Effector CD8-positive, alpha-beta T cell (primary cell): ENCODE results near the gene PDE3B.
A peak's percentile ranks its signal among the peaks of the same experiment; 100 is the strongest.
"Not testable (repeated sequence)": the region's sequence is repeated elsewhere in the genome, so short reads cannot be mapped to it uniquely, and the experiment has no call there.

ENCODE experiments used
- DNase-seq: peaks from one replicate; lab custom pipeline; 2025; lab: John Stamatoyannopoulos, UW
- total RNA-seq, 4 experiments: gene quantifications; one replicate each; lab custom pipeline; 2026; lab: John Stamatoyannopoulos, UW

PDE3B gene
- total RNA-seq, result 164 to 680 (median 354) reads per million in 4 experiments

GRCh38 chr11:14643697-14644225 is at the start of gene PDE3B:
TSS of gene PDE3B (plus strand) at chr11:14643804. CDS start at chr11:14644076, 272 bp downstream.
- peak; percentile 58 for DNase-seq

- not testable (repeated sequence) for DNase-seq
Measured at GRCh38 chr11:14595261-14595660, 48.3 kb upstream of the PDE3B start.

DNA sequence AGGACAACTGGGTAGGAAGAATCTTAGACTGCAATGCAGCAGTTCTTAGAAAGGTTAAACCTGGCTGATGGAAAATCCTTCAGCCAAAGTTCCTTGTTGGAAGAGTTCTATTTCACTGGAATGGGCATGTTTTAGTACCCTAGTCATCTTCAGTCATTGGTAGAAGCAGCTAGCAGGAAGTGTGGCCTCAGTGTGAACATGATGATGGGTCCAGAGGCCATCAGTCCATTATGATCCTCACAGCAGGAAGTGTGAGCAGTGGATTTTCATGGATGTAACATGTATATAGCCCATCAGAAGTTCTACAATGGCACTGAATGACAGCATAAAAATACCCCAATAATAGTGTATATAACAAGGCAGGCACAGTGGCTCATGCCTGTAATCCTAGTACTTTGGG is 35.9 kb upstream of the PDE3B start:
- no peak for DNase-seq

GRCh38 chr11:14609902-14610301 is 33.7 kb upstream of the PDE3B start:
- no peak for DNase-seq

GRCh38 chr11:14611939-14612338 is 31.7 kb upstream of the PDE3B start:
- DNase-seq, result no peak

DNA sequence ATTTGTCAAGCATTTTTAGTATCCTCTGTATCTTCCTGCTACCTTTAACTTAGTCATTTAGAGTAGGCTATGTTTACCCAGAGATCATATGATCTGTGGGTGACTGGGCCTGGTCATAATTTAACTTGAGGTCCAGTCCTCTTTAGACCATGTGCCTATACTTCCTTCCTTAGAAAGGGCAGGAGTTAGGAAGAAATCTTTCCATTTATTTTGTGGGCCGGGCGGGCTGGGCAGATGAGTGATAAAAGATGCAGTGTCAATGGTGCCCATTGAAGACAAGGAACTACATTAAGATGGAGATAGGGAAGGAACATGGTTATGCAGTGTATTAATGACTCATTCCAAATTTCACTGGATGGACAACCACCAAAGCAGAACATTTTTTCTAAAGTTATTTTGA is 30.9 kb upstream of the PDE3B start:
- no peak for DNase-seq

- DNase-seq, result no peak
Measured at GRCh38 chr11:14614091-14614622, 29.4 kb upstream of the PDE3B start.

GRCh38 chr11:14617241-14618027 is 26.2 kb upstream of the PDE3B start:
- DNase-seq, result no peak

GRCh38 chr11:14618060-14618459 is 25.5 kb upstream of the PDE3B start:
- no peak for DNase-seq

DNA sequence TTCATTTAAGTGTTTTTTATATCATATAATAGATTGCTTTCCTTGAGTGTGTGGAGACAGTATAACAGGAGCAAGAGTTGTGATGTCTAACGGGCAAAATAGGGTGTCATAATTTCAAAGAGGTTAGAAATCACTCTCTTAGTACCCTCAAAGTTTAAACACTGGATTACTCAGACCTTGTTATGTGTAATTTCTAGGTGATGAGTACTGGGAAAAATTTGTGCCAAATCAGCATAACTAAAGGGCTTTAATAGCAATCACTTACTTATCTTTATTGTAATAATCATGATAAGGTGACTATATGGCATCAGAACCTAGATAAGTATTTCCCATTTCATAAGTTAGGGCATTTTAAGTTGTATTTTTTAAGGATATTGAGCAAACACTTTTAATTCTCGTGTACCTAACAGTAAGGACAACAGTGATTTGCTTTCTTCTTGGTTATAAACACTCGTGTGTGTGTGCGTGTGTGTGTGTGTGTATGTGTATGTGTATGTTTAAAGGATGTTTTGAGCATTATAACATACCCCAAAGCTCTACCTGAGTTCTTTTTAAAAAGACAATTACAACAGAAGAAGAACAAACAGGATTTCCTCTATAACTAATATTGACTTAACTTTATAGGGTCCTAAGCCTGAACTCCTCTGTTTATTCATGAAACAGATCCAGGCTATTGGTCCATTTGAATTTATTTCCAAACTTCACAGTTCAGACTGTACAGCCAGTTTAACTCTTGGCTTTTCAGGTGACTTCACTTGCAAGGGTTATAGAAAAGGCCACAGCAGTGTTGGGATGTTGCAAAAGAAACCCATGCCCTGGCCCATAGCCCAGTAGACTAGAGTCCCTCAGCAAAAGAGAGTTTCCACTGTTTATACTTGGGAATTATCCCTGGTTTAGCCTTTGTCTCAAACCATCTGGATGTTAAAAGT is 23.7 kb upstream of the PDE3B start:
- DNase-seq, result no peak

DNA sequence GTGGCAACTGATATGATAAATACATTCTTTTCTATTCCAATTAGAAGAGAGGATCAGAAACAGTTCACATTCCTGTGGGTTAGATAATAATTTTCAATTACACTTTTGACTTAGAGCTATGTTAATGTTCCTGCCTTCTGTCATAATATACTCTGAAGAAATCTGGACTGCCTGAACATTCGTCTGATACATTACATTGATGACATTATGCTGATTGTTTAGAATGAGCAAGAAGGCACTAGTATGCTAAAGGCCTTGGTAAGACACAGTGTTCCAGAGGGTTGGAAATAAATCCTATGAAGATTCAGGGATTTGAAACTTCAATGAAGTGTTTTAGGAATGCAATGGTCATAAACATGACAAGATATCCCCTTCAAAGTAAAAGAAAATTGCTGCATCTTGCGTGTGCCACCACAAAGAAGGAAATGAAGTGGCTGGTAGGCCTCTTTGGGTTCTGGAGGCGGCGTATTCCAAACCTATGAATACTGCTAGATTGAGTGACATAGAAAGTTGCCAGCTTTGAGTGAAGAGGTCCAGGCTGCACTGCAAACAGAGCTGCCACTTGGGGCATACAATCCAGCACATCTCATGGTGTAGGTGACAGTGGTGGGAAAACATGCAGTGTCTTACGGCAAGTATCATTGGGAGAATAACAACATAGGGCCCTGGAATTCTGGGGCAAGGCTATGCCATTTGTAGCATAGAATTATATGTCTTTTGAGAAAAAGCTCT is 21.2 kb upstream of the PDE3B start:
- no peak for DNase-seq

- no peak for DNase-seq
Measured at GRCh38 chr11:14623036-14623435, 20.6 kb upstream of the PDE3B start.

DNA sequence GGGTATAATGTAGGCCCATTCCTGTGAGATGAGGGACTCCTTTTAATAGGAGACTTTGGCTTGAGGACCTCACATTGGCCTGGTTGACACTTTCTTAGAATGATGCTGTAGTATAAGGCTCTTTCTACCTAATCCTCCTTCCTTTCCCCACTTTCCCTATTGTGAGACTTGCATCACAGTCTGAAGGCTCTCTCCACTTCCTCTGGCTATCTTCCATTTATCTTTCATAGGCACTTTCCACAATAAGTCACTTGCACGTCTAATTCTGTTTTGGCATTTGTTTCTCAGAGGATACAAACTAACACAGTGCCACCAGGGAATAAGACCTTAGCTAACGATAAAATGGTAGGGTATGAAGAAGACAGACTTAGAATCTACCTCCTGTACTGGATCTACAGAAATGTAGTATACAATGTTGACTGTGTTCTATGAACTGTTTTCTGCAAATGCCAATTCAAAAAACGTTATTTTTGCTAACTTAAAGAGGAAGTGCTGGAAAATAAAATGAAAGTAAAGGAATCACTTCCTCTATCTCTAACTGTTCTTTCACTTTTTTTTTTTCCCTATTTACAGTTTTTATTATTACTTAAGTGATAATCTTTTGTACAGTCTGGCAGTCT is 17.9 kb upstream of the PDE3B start:
- DNase-seq, result no peak

DNA sequence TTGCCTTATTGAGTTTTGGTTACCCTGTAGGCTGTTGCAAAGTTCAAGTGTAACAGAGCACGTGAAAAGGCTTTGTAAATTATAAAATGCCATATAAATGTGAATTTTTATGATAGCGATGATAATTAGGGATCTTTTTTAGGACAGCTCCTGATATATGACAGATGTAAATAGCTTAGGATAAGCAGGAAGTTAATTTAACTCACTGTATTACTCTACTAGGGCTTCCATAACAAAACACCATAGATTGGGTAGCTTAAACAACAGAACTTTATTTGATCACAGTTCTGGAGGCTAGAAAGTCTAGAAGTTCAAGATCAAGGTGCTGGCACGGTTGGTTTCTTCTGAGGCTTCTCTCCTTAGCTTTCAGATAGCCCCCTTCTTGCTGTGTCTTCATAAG is 17.0 kb upstream of the PDE3B start:
- no peak for DNase-seq

DNA sequence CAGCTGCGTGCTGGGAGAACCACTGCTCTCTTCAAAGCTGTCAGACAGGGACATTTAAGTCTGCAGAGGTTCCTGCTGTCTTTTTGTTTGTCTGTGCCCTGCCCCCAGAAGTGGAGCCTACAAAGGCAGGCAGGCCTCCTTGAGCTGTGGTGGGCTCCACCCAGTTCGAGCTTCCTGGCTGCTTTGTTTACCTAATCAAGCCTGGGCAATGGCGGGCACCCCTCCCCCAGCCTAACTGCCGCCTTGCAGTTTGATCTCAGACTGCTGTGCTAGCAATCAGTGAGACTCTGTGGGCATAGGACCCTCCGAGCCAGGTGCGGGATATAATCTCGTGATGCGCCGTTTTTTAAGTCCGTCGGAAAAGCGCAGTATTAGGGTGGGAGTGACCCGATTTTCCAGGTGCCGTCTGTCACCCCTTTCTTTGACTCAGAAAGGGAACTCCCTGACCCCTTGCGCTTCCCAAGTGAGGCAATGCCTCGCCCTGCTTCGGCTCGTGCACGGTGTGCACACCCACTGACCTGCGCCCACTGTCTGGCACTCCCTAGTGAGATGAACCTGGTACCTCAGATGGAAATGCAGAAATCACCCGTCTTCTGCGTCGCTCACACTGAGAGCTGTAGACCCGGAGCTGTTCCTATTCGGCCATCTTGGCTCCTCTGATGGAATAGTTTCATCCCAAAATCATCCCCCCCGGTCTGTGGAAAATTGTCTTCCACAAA is 9.9 kb upstream of the PDE3B start:
- DNase-seq, result not testable (repeated sequence)

GRCh38 chr11:14634813-14635212 is 8.8 kb upstream of the PDE3B start:
- DNase-seq, result no peak

DNA sequence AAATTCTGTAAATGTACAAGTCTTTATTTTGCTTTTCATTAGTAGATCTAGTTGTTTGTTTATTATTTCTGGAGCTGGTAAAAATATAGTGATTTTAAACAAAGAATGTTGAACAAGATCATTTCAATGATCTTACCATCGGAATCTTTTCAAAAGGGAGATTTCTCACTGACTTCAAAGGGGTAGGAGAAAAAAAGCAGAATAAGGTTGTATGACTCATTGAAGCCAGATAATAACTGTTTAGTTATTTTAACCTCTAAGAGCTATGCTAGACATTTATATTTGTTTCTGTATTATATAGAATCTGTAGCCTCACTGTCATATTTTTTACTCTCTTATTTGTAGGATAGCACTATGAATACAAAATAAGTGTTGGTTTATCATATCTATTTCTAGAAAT is 8.1 kb upstream of the PDE3B start:
- DNase-seq, result no peak

DNA sequence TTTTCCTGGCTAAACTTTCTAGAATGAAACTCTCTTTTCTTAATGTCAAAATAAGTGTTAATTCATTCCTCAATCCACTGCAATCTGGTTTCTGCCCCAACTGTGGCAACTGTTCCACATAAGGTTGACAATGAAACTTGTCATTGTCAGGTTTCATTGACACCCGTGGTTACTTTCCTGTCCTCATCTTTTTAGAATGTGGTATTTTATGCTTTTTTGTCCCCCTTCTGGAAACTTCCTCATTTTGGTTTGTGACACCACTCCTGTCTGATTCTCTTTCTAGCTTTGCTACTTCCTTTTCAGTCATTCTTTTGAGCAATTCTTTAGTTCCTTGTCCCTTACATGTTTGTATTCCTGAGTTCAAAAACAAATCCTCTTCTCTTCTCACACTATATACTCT is 7.5 kb upstream of the PDE3B start:
- no peak for DNase-seq

DNA sequence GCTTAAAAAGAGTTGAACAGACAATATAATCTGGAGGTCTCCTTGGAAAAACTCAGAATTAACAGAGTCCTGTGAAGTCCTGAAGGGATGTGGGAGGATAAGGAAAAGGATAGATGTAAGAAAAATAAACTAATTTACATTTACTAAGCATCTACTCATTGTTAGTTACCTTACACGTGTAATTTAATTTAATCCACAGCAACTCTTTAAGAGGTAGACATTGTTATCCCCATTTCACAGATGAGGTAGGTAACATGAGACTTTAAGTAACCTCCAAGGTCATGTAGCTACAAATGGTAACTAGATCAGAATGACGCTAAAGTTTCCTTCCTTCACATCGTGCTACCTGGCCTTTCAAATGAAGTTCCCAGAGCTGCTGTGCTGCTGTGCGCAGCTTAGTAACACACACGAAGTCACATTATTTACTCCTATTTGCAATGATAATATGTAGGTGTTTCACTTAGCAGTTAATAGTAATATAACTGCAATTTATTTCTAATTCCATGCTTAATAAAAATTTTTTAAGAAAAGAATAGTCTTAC is 5.7 kb upstream of the PDE3B start:
- DNase-seq, result no peak

GRCh38 chr11:14638561-14638960 is 5.0 kb upstream of the PDE3B start:
- DNase-seq, result peak; percentile 33
